ENCODE measurements around the gene PAX4.
"Not testable (repeated sequence)": the region's sequence is repeated elsewhere in the genome, so short reads cannot be mapped to it uniquely, and the experiment has no call there.

PAX4 gene

GRCh38 chr7:127582361-127582760 is 35.6 kb downstream of the PAX4 start:
- TF ChIP-seq, protein P1, sequence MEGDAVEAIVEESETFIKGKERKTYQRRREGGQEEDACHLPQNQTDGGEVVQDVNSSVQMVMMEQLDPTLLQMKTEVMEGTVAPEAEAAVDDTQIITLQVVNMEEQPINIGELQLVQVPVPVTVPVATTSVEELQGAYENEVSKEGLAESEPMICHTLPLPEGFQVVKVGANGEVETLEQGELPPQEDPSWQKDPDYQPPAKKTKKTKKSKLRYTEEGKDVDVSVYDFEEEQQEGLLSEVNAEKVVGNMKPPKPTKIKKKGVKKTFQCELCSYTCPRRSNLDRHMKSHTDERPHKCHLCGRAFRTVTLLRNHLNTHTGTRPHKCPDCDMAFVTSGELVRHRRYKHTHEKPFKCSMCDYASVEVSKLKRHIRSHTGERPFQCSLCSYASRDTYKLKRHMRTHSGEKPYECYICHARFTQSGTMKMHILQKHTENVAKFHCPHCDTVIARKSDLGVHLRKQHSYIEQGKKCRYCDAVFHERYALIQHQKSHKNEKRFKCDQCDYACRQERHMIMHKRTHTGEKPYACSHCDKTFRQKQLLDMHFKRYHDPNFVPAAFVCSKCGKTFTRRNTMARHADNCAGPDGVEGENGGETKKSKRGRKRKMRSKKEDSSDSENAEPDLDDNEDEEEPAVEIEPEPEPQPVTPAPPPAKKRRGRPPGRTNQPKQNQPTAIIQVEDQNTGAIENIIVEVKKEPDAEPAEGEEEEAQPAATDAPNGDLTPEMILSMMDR (IDR thresholded peaks at IDR 0.05; ENCODE audit: control insufficient read depth, insufficient read depth, low read depth, low read length, missing control alignments) = no peak
- no peak overlapping the region for H3K4me3 ChIP-seq (ENCODE audit: control insufficient read depth, low read depth, low read length)
- no peak for DNase-seq (ENCODE audit: low read depth)

- no peak for DNase-seq (ENCODE audit: low read depth)
- TF ChIP-seq, protein P1 (IDR thresholded peaks at IDR 0.05; ENCODE audit: control insufficient read depth, insufficient read depth, low read depth, low read length, missing control alignments) = no peak
- H3K4me3 ChIP-seq (ENCODE audit: control insufficient read depth, low read depth, low read length) = no peak overlapping the region
Observed at GRCh38 chr7:127581716-127582115, 36.2 kb downstream of the PAX4 start.

DNA sequence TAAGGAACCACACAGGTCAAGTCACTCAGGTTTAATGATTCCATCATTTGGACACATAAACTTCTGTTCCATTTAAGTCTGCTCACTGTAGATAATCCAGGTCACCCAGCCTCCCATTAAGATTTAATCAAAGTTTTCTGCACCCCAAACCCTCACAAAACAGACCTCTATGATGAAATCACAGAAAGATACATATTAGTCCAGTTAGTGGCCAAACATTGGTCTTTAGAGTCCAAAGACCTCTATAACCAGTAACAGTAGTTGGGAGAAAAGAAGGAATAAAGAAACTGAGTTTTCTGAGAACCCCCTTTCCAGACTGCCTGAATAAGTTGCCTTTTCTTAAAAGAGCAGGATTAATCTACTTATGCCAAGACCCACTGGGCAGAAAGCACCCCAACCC is 37.3 kb downstream of the PAX4 start:
- TF ChIP-seq, protein P1 (IDR thresholded peaks at IDR 0.05; ENCODE audit: control insufficient read depth, insufficient read depth, low read depth, low read length, missing control alignments) = no peak
- no peak overlapping the region for H3K4me3 ChIP-seq (ENCODE audit: control insufficient read depth, low read depth, low read length)
- no peak for DNase-seq (ENCODE audit: low read depth)

DNA sequence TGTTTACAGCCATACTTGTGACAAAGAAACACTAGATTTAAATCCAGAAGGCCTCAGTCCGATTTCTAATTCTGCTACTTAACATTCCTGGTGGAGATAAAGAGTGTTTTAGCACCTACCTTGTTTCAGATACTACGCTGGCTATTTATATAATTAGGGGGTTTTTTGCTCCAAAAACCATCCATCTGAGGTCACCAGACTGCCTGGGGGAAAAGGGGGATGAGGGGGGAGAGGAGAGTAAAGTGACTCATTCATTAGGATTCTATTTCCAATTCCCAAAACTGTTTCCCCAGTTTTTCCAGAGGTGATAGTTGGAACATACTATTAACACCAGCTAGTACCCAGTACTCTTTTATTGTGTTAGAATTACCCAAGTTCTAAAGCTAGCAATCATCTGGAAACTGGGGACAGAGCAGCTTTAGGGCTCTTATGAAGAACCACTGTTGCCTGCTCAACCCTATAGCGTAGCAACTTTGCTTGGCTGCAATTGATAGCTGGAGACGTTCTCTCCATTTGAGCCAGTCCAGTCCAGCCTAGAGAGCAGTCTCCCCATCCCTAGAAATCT is 39.1 kb downstream of the PAX4 start:
- DNase-seq (ENCODE audit: low read depth) = no peak

GRCh38 chr7:127578036-127578684 is 39.8 kb downstream of the PAX4 start:
- no peak overlapping the region for H3K4me3 ChIP-seq (ENCODE audit: control insufficient read depth, low read depth, low read length)
- DNase-seq (ENCODE audit: low read depth) = no peak
- TF ChIP-seq, protein P1 (IDR thresholded peaks at IDR 0.05; ENCODE audit: control insufficient read depth, insufficient read depth, low read depth, low read length, missing control alignments) = peak; percentile 37

More for the DNA sequence above, 39.1 kb downstream of the PAX4 start:
- TF ChIP-seq, protein P1 (IDR thresholded peaks at IDR 0.05; ENCODE audit: control insufficient read depth, insufficient read depth, low read depth, low read length, missing control alignments) = no peak
- no peak overlapping the region for H3K4me3 ChIP-seq (ENCODE audit: control insufficient read depth, low read depth, low read length)

- TF ChIP-seq, protein P1 (IDR thresholded peaks at IDR 0.05; ENCODE audit: control insufficient read depth, insufficient read depth, low read depth, low read length, missing control alignments) = no peak
- no peak for DNase-seq (ENCODE audit: low read depth)
- no peak overlapping the region for H3K4me3 ChIP-seq (ENCODE audit: control insufficient read depth, low read depth, low read length)
Observed at GRCh38 chr7:127571741-127572505, 46.0 kb downstream of the PAX4 start.

DNA sequence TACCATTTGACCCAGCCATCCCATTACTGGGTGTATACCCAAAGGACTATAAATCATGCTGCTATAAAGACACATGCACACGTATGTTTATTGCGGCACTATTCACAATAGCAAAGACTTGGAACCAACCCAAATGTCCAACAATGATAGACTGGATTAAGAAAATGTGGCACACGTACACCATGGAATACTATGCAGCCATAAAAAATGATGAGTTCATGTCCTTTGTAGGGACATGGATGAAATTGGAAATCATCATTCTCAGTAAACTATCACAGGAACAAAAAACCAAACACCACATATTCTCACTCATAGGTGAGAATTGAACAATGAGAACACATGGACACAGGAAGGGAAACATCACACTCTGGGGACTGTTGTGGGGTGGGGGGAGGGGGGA is 49.9 kb downstream of the PAX4 start:
- not testable (repeated sequence) for DNase-seq (ENCODE audit: low read depth); H3K4me3 ChIP-seq (ENCODE audit: control insufficient read depth, low read depth, low read length)
